GM18868 (cell line): Measurements from ENCODE around the gene ZNF423.

Source experiments
- ATAC-seq: cut with Tn5 transposase; IDR thresholded peaks from one replicate; pipeline ENCODE4 v1.9.1; 2021; ENCODE audit warnings: mild to moderate bottlenecking, moderate library complexity; ENCODE audit not compliant: unreplicated experiment

Gene ZNF423

GRCh38 chr16:49788986-49789385, 66.9 kb downstream of the ZNF423 start:
- no peak for ATAC-seq

- ATAC-seq, result no peak
Measured at GRCh38 chr16:49788572-49788971, 67.3 kb downstream of the ZNF423 start.

GRCh38 chr16:49786926-49787557, 68.9 kb downstream of the ZNF423 start:
- ATAC-seq, result no peak

GRCh38 chr16:49785970-49786369, 69.9 kb downstream of the ZNF423 start:
- no peak for ATAC-seq

- no peak for ATAC-seq
Measured at GRCh38 chr16:49782405-49782804, 73.5 kb downstream of the ZNF423 start.

DNA sequence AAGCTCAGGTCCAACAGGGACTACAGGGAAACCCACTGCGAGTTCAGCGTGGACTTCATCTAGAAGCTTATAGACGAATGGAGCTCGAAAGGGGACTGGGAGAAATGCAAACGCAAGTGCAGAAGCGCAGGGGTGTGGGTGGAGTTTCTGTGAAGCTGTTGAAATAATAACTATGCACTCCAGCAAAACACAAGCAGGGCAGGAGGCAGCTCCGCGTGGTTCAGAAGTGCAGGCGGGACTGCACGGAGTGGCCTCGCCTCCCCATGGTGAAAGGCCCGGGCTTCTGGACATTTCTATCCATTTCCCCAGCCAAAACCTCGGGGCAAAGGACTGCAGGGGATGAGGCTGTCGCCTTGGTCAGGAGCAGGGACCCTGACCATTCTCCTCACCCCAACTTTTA, 74.5 kb downstream of the ZNF423 start:
- no peak for ATAC-seq

DNA sequence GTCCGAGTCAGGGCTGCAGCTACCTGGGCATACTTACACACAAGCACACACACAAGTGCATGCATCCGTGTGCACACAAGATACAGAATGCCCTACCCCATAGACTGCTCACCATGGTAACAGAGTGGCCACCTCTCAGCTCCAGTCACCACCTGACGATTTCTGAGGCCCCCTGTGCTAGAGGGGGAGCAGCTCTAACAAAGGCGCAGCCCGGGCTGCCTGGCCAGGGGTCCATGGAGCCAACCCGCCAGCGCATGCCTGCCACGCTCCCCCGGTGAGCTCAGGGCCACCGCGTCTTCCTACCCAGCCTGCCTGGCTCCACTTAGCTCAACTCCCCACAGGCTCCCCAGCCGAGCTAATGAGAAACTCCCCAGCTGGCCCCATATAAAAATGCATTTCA, 75.5 kb downstream of the ZNF423 start:
- ATAC-seq, result no peak

- no peak for ATAC-seq
Measured at GRCh38 chr16:49779979-49780378, 75.9 kb downstream of the ZNF423 start.

DNA sequence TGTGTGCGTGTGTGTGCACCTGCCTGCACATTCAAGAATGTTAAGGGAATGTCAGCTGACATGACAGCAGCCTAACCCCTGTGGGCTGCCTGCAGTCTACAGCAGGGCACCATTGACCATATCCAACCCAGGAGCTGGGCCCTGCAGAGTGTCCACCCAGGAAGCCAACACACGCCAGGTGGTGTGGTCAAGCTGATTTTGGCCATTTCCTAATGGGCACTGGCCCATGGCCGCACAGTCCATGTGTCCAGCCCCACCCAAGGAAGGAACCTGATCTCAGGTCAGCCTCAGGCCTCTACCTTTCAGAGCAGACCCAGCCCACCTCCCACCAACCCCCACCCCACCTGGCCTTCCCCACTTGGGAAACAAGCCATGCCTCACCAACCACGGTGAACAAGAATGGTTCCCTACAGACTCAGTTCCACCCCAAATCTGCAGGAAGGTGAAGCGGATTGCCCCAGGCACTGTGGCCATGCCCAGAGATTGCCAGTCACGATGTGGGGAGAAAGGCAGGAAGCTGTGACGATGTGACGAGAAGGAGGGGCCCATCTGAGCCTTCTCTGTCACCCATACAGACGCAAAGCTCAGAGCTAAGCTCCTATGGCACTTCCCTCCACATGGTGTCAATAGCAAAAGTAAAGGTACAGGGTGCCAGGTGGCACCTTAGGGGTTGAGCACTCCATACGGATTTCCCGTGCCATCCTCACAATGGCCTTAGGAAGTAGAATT, 77.5 kb downstream of the ZNF423 start:
- ATAC-seq, result no peak

GRCh38 chr16:49776734-49777133, 79.2 kb downstream of the ZNF423 start:
- ATAC-seq, result no peak

GRCh38 chr16:49776085-49776595, 79.8 kb downstream of the ZNF423 start:
- no peak for ATAC-seq

DNA sequence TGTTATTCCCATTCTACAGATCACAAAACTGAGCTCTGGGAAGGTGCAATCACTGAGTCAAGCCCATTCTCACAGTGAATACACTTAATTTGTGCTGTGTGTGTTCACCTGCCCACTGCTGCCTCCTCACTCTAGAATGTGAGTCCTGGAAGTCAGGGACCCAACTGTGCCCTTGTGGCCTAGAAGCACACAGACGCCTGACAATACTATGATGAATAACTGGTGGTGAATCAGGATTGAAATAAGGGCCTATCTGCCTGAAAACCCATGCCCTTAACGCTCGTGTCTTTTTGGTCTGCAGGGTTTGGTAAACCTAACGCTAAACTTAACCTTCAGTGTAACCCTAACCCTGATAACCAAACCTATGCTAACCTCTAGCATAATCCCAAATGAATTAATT, 80.3 kb downstream of the ZNF423 start:
- no peak for ATAC-seq

GRCh38 chr16:49775018-49775417, 80.9 kb downstream of the ZNF423 start:
- ATAC-seq, result no peak

- ATAC-seq, result no peak
Measured at GRCh38 chr16:49773534-49774475, 82.1 kb downstream of the ZNF423 start.

- no peak for ATAC-seq
Measured at GRCh38 chr16:49767998-49768397, 87.9 kb downstream of the ZNF423 start.

GRCh38 chr16:49767414-49767813, 88.5 kb downstream of the ZNF423 start:
- no peak for ATAC-seq

- no peak for ATAC-seq
Measured at GRCh38 chr16:49766225-49766624, 89.7 kb downstream of the ZNF423 start.

GRCh38 chr16:49763826-49764225, 92.1 kb downstream of the ZNF423 start:
- no peak for ATAC-seq

DNA sequence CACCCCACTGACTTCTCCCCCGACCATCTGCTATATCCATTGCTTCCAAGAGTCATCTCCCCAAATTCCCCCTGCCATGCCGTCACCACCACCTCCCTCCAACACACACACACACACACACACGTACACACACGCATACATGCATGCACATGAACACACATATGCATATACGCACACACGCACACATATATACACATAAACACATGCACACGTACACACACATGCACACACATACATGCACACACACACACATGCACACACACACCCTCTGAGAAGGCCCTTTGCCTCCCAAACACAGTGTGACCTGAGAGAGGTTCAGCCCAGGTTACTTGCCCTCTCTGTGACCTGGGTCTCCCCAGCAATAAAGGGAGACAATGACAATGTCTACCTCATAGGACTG, 95.1 kb downstream of the ZNF423 start:
- no peak for ATAC-seq

GRCh38 chr16:49757559-49758069, 98.3 kb downstream of the ZNF423 start:
- ATAC-seq, result no peak
